HG03378 (cell line): ENCODE data around the gene TRAPPC3.

Experiments used
- ATAC-seq: cut with Tn5 transposase; IDR thresholded peaks from one replicate; pipeline ENCODE4 v1.9.1; 2021; ENCODE audit warnings: mild to moderate bottlenecking, moderate library complexity; ENCODE audit not compliant: unreplicated experiment

The TRAPPC3 gene

GRCh38 chr1:36106269-36106668 is 43.0 kb downstream of the TRAPPC3 start:
- no peak for ATAC-seq

- no peak for ATAC-seq
Observed at GRCh38 chr1:36101546-36101945, 47.7 kb downstream of the TRAPPC3 start.

DNA sequence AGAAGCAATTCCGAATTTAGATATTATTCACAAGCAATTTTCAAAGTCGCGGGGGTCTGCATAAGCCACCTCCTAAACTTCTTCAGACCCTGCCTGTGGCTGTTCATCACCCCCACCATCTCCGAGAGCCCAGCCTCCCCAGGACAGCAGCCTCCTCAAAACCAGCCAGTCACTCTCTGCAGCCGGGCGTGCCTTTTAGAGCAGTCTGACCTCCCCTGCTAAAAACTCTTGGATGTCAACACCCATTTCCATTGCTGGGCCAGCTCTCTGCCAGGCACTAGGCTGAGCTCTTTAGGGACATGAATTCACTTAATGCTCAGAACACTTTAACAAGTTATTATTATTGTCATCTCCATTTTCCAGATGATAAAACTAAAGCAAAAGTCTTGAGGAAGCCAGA is 48.9 kb downstream of the TRAPPC3 start:
- no peak for ATAC-seq

GRCh38 chr1:36099681-36100341 is 49.5 kb downstream of the TRAPPC3 start:
- no peak for ATAC-seq

- no peak for ATAC-seq
Observed at GRCh38 chr1:36098650-36099365, 50.5 kb downstream of the TRAPPC3 start.

DNA sequence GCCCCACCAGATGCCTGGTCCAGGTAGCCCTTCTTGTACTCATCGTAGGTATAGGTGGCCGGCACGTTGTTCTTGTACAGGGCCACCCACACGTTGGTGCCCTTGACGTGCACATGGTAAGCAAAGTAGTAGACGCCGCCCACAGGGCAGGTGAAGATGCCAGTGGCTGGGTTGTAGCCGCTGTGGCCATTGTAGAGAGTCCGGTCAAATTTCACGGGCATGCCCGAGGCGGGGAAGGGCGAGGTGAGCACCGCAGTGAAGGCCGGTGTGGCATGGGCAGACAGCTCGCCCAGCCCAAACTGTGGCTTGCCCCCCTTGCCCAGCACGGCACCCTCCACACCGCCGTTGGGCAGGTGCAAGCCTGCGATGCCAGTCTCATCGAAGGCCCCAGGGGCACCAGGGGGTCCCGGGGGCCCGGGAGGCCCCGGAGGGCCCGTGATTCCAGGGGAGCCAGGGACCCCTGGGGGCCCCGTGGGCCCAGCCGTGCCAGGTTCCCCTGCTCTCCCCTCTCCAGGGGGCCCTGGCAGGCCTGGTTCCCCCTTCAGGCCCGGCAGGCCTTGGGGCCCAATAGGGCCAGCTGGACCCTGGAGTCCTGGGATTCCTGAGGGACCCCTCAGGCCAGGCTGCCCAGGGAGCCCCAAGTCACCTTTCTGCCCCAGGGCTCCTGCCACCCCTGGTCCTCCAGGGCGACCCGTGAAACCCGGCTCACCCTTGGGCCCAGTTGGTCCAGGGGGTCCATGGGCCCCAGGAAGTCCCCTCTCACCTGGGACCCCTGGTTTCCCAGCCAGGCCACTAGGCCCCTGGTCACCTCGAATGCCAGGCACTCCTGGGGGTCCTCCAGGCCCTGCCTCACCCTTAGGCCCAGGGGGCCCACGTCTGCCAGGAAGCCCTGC is 51.3 kb downstream of the TRAPPC3 start:
- no peak for ATAC-seq

- no peak for ATAC-seq
Observed at GRCh38 chr1:36096500-36097432, 52.5 kb downstream of the TRAPPC3 start.

DNA sequence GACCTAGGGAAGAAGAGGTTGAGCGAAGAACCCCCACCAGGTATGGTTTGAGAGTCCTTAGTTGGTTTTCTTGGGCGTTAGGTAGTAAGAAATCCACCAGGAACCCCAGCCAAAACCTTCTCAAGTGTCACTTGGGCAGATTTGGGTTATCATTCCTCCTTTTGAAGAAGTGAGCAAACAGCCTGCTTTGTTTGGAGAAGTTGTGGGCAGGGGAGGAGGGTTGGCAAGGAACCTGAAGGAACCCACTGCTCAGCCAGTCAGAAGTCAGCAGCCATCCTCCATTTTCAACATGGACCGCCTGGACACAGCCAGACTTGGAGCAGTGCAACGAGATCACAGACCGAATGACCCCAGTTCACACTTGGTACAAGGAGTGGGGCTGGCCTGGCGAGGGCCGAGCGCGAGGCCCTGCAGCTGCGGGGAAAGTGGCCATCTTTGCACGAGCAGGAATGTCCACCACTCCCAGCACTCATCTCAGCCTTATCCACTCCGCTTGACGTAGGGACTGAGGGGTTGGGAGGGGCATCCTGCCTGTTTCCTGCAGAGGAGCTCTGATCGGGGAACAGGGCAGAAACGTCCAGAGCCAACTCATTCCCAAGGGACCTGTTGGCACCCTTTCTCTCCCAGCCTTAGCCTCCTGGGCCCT is 53.4 kb downstream of the TRAPPC3 start:
- no peak for ATAC-seq

DNA sequence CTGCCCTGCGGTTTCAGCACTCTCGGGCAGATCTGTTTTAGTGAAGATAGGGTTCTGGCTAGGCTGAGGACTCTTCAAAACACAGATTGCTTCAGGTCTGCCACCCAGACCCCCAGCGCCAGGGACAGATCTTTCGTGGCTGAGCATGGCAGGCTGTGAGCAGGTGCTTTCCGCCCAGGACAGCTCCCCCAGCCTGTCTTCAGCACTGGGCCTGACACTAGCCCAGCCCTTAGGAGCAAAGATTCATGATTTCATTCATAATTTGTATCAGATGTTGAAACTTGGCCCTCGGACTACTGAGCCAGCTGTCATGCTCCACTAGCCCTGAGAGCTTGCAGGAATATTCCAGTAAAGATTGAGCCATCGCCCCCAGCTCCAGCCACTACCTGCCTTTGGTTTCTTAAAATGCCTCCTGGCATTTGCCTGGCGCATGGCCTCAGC is 54.6 kb downstream of the TRAPPC3 start:
- no peak for ATAC-seq

- no peak for ATAC-seq
Observed at GRCh38 chr1:36093929-36094328, 55.4 kb downstream of the TRAPPC3 start.

DNA sequence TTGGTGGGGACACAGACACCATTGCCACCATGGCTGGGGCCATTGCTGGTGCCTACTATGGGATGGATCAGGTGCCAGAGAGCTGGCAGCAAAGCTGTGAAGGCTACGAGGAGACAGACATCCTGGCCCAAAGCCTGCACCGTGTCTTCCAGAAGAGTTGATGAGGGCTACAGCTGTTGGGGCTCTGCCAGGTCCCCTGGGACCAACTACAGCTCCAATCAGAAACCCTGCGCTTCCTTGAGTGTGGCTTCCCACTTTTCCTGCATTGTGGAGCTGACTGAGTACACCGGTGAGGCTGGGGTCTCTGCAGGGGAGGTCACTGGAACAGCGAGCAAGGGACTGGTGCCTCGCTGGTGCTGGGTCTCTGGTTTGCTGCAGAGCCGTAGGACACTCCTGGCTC is 56.1 kb downstream of the TRAPPC3 start:
- ATAC-seq, result no peak

DNA sequence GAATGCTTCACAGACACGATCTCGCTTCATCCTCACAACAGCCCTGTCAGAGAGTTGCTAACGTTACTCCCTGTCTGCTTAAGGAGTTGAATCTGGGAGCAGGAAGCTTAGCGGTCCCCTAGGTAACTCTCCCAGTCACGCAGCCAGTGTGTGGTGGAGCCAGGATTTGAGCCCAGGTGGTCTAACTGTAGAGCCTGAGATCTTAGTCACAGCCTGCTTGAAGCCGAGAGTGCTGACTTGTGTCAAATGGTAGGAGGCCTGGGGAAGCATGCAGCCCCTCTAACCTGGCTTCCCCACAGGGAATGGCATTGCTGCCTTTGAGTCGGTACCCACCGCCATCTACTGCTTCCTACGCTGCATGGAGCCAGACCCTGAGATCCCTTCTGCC is 56.5 kb downstream of the TRAPPC3 start:
- ATAC-seq, result no peak

DNA sequence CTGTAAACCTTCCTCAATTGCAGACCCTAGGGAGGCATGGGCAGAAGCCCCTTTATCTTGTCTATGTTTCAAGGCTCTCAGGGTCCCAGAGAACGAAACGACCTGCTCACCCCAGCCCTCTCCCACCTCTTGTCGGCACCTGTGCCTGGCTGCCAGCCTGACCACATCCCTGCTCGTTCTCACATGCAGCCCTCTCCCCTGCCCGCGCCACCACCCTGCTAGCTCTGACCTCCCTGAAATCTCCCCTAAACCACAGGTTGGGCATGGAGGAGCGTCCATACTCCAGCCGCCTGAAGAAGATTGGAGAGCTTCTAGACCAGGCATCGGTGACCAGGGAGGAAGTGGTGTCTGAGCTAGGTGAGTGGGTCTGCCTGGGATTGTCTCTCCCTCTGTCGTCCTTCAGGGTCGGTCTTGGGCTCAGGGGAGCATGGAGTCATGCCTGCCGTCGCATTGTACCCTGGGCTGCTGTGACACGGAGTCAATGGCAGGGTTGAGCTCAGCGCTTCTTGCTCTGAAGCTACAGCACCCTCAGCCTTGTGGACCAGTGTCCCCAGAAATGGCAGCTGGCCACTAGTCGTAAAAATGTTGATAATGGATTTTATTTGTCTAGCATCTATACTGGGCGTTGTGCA is 57.0 kb downstream of the TRAPPC3 start:
- no peak for ATAC-seq

GRCh38 chr1:36091698-36092097 is 57.6 kb downstream of the TRAPPC3 start:
- ATAC-seq, result no peak

- no peak for ATAC-seq
Observed at GRCh38 chr1:36091141-36091540, 58.1 kb downstream of the TRAPPC3 start.

GRCh38 chr1:36089393-36090121 is 59.7 kb downstream of the TRAPPC3 start:
- no peak for ATAC-seq

DNA sequence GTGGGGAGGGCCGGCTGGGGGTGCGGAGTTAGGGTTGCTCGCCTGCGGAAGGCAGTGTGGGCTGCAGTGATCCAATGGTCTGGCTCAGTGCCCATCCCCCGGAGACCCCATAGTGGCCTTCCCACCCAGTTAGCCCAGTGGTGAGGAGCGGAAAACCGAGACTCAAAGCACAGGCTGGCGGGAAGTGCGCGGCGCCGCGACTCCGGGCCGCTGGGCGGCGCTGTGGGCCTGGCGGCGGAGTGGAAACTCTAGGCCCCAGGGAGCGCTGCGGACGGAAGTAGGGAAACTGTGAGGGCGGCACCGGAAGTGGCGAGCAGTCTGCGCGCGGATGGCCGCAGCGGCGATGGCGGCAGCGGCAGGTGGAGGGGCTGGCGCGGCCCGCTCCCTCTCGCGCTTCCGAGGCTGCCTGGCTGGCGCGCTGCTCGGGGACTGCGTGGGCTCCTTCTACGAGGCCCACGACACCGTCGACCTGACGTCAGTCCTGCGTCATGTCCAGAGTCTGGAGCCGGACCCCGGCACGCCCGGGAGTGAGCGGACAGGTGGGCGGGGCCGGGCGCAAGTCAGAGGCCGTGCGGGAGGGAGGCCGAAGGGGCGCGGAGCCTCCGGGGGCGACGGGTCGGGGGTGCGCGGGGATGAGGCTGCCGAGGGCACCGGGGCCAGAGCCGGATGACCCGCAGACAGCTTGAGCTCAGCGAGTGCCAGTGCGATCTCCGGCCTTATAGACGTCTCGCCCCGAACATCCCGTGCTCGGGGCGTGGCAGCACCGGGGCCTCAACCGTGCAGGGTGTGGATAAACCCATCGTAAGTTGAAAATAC is 60.5 kb downstream of the TRAPPC3 start, which contains the start of gene ADPRS:
Gene ADPRS, plus strand, starts transcription at position 316 of the 816 bp plus-strand sequence. Its CDS starts 13 bp downstream, at position 329.
- peak; percentile 66 for ATAC-seq

GRCh38 chr1:36088265-36088576 is 61.1 kb downstream of the TRAPPC3 start:
- no peak for ATAC-seq
